Stimulated activated CD8-positive, alpha-beta memory T cell treated with anti-CD3 and anti-CD28 coated beads, Interleukin-2, amount 100 ng/mL, for 48 hours (primary cell): Measurements from ENCODE around the gene CDH13.

ENCODE experiments used
- DNase-seq, 2 donors: peaks; one replicate each; pipeline ENCODE4 v3.0.0-alpha.2; 2020; ENCODE audit warnings: low read depth in 2 of 2

Gene CDH13

GRCh38 chr16:82783933-82784572 is 157.3 kb downstream of the CDH13 start:
- DNase-seq, result no peak

GRCh38 chr16:82784573-82784968 is 157.8 kb downstream of the CDH13 start:
- no peak for DNase-seq

GRCh38 chr16:82788225-82788624 is 161.5 kb downstream of the CDH13 start:
- no peak for DNase-seq

- no peak for DNase-seq
These were observed 162.2 kb downstream of the CDH13 start for GRCh38 chr16:82788919-82789318.

- no peak for DNase-seq
These were observed 165.9 kb downstream of the CDH13 start for GRCh38 chr16:82792693-82793092.

- DNase-seq, result no peak
These were observed 166.9 kb downstream of the CDH13 start for GRCh38 chr16:82793528-82794245.

- DNase-seq, result no peak
These were observed 169.3 kb downstream of the CDH13 start for GRCh38 chr16:82796047-82796446.

GRCh38 chr16:82801361-82801760 is 174.6 kb downstream of the CDH13 start:
- DNase-seq, result no peak

- DNase-seq, result no peak
These were observed 179.1 kb downstream of the CDH13 start for GRCh38 chr16:82805866-82806265.

GRCh38 chr16:82807311-82807710 is 180.5 kb downstream of the CDH13 start:
- no peak for DNase-seq

GRCh38 chr16:82808036-82808435 is 181.3 kb downstream of the CDH13 start:
- DNase-seq, result no peak

- DNase-seq, result no peak
These were observed 183.3 kb downstream of the CDH13 start for GRCh38 chr16:82810077-82810476.

GRCh38 chr16:82814059-82814458 is 187.3 kb downstream of the CDH13 start:
- no peak for DNase-seq

GRCh38 chr16:82819286-82819685 is 192.5 kb downstream of the CDH13 start:
- DNase-seq, result no peak

GRCh38 chr16:82820855-82821254 is 194.1 kb downstream of the CDH13 start:
- DNase-seq, result no peak

GRCh38 chr16:82824408-82824807 is 197.6 kb downstream of the CDH13 start:
- no peak for DNase-seq

- DNase-seq, result no peak
These were observed 202.5 kb downstream of the CDH13 start for GRCh38 chr16:82829301-82829700.

GRCh38 chr16:82830944-82831343 is 204.2 kb downstream of the CDH13 start:
- no peak for DNase-seq

- DNase-seq, result no peak
These were observed 206.1 kb downstream of the CDH13 start for GRCh38 chr16:82832821-82833220.

GRCh38 chr16:82833378-82833993 is 206.7 kb downstream of the CDH13 start:
- DNase-seq, result no peak

- DNase-seq, result no peak
These were observed 207.5 kb downstream of the CDH13 start for GRCh38 chr16:82834151-82834815.

GRCh38 chr16:82835487-82836155 is 208.9 kb downstream of the CDH13 start:
- DNase-seq, result no peak
